Thyroid gland (tissue), 4 donors: Measurements from ENCODE around the gene MINDY4. TPM values are rescaled to one million over a fixed set of nuclear protein-coding genes. Genes with fewer than 3 reads are reported as not detected.

Experiments used
- DNase-seq, 2 donors: peaks; one replicate each; pipeline ENCODE4 v3.0.0-alpha.2; 2019
- H3K27ac ChIP-seq, 3 donors: fragments of 200-600 bp; sonication (generic); 1 replicate in 2 of 3; 2 replicates in 1 of 3; pipeline ENCODE4 v1.5.1; 2016 to 2019; ENCODE audit warnings: mild to moderate bottlenecking in 1 of 3, moderate library complexity in 1 of 3
- H3K27me3 ChIP-seq: fragments of 200-600 bp; sonication (generic); one replicate; pipeline ENCODE4 v1.5.1; 2019
- H3K36me3 ChIP-seq, 2 donors: fragments of 200-600 bp; sonication (generic); one replicate each; pipeline ENCODE4 v1.5.1; 2016 to 2019
- H3K4me1 ChIP-seq, 2 donors: fragments of 200-600 bp; sonication (generic); one replicate each; pipeline ENCODE4 v1.5.1; 2017 to 2019
- H3K4me3 ChIP-seq, 3 donors: fragments of 200-600 bp; sonication (generic); replicated peaks in 1 of 3; 1 replicate in 2 of 3; 2 replicates in 1 of 3; pipeline ENCODE4 v1.5.1; 2016; ENCODE audit warnings: mild to moderate bottlenecking in 1 of 3
- H3K9me3 ChIP-seq: fragments of 200-600 bp; sonication (generic); one replicate; pipeline ENCODE4 v1.5.1; 2017
- CTCF ChIP-seq, 6 experiments: fragments of 200-600 bp in 3 of 6; fragments of 450-650 bp in 3 of 6; sonication (generic) in 3 of 6; IDR thresholded peaks; one replicate each; pipeline ENCODE4 v1.5.1; 2016 to 2019; ENCODE audit warnings: antibody characterized with exemption in 6 of 6, mild to moderate bottlenecking in 2 of 6, inconsistent platforms in 1 of 6, moderate library complexity in 1 of 6
- POLR2A ChIP-seq, 2 donors: fragments of 450-650 bp; IDR thresholded peaks; one replicate each; pipeline ENCODE4 v1.6.1; 2017; ENCODE audit warnings: antibody characterized with exemption in 2 of 2, mild to moderate bottlenecking in 2 of 2, moderate library complexity in 1 of 2
- WGBS, 2 donors: methylation state at CpG; one replicate each; pipeline ENCODE4 v1.1.5; 2017; 5-methylcytosine and 5-hydroxymethylcytosine counted together
- intact Hi-C: fragments of 100-400 bp; cut with DNase I; formaldehyde crosslinking; loops from one replicate; pipeline ENCODE4 v1.15.1; 2023
- total RNA-seq, 4 donors: library from RNA; depleted of rRNA; stranded (reverse); fragments of >200 nt; gene quantifications; one replicate each; pipeline ENCODE4 v1.2.3, GENCODE V29; 2016

MINDY4 gene
- total RNA-seq, 4 donors from 2014 or later, result 17.9 to 33.2 (median 29.7) TPM

DNA sequence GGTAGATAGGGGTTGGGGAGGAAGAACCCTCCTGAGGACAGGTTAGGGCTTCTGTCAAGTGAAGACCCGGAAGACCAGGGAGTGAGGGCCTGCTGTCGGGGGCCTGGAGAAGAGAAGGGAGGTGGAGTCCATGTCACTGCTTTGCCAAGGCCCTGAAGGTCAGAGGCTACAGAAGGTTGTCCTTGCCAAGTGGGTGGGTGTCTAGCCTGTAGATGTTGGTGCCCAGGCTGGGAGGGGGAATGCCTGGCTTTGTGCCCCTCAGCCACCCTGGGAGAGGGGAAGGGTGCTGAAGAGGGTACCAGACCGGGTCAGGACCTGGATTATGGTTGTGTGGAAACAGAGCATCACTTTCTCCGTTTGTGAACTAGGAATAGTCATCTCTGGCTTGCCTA is 73.3 kb downstream of the MINDY4 start:
- Histone ChIP-seq H3K27ac (peak overlapping the region; percentile 90 to 95 (median 92)), H3K9me3 (no peaks in the 10 kb centered on the region), H3K36me3 (no peaks in the 10 kb centered on the region), H3K4me3 (no peak overlapping the region), H3K4me1 (peaks cover 57 to 86% of the 10 kb centered on the region in 2 donors), H3K27me3 (no peaks in the 10 kb centered on the region)
- intact Hi-C loops, result no loop called here
- TF ChIP-seq CTCF (IDR thresholded peaks at IDR 0.05) (no peak), POLR2A (IDR thresholded peaks at IDR 0.05) (no peak)
- WGBS, 2 donors, result 89 to 91% methylated on average over 4 of the region's 4 CpGs
- DNase-seq, result no peak

DNA sequence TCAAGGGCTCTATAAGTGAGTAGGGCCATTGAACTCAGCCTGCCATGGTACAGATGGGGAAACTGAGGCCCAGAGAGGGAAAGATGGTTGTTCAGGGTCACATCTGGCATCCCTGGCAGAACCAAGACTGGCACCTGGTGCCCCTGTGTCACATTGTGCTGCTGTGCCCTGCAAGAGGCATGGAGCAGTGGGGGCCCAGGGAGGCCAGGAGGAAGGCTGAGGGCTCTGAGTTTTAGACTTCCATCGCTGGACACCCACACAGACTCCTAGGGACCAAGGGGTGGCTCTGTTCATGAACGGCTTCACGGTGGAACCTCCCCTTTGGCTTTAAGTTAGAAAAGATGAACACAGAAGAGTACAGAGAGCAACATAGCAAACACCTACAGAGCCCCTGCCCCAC is 73.7 kb downstream of the MINDY4 start:
- no peak for DNase-seq
- H3K4me1 ChIP-seq, result peaks cover 57 to 87% of the 10 kb centered on the region in 2 donors
- intact Hi-C loops, result no loop called here

GRCh38 chr7:30845426-30846135 is 74.4 kb downstream of the MINDY4 start:
- no peak overlapping the region for H3K4me3 ChIP-seq
- no peaks in the 10 kb centered on the region for H3K36me3 ChIP-seq
- peaks cover 57 to 87% of the 10 kb centered on the region in 2 donors for H3K4me1 ChIP-seq
- TF ChIP-seq POLR2A (IDR thresholded peaks at IDR 0.05) (peak in 1 of 2 donors; percentile 39), CTCF (IDR thresholded peaks at IDR 0.05) (no peak)
- no peaks in the 10 kb centered on the region for H3K9me3 ChIP-seq
- H3K27me3 ChIP-seq, result no peaks in the 10 kb centered on the region
- peak; percentile 93 to 94 for DNase-seq
- WGBS, 2 donors, result 16 to 35% methylated on average over 14 to 15 of the region's 15 CpGs
- H3K27ac ChIP-seq, result peak overlapping the region; percentile 90 to 95 (median 92)
- intact Hi-C loops, result no loop called here

More for the DNA sequence above, 73.7 kb downstream of the MINDY4 start:
- no peak overlapping the region for H3K4me3 ChIP-seq
- no peaks in the 10 kb centered on the region for H3K9me3 ChIP-seq
- H3K27me3 ChIP-seq, result no peaks in the 10 kb centered on the region
- no peaks in the 10 kb centered on the region for H3K36me3 ChIP-seq
- WGBS, 2 donors, result 87 to 94% methylated on average over 3 of the region's 3 CpGs
- H3K27ac ChIP-seq, result peak overlapping the region; percentile 90 to 95 (median 92)
- TF ChIP-seq CTCF (IDR thresholded peaks at IDR 0.05) (no peak), POLR2A (IDR thresholded peaks at IDR 0.05) (no peak)

DNA sequence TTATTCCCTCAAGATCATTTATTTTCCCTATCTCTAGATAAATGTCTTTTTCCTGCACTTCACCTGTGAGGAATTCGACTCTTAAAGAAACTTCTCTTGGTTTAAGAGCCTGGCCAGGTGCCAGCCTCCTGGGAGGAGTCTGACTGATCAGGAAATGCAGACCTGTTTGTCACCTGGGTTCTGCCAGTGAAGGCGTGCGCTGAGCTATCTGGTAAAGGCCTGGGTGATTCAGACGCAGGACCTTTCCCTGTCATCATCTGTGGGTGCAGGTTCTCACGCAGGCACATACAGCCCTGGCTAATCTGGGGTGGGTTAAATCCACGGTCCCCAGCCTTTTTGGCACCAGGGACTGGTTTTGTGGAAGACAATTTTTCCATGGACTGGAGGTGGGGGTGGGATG is 75.2 kb downstream of the MINDY4 start:
- intact Hi-C loops, result no loop called here
- H3K9me3 ChIP-seq, result no peaks in the 10 kb centered on the region
- peak; percentile 96 to 98 for DNase-seq
- no peak overlapping the region for H3K4me3 ChIP-seq
- no peaks in the 10 kb centered on the region for H3K27me3 ChIP-seq
- peak overlapping the region; percentile 90 to 95 (median 92) for H3K27ac ChIP-seq
- no peaks in the 10 kb centered on the region for H3K36me3 ChIP-seq
- 55 to 59% methylated on average over 6 of the region's 6 CpGs for WGBS, 2 donors
- TF ChIP-seq CTCF (IDR thresholded peaks at IDR 0.05) (no peak), POLR2A (IDR thresholded peaks at IDR 0.05) (peak in 1 of 2 donors; percentile 34)
- H3K4me1 ChIP-seq, result peaks cover 57 to 80% of the 10 kb centered on the region in 2 donors

GRCh38 chr7:30848121-30848855 is 77.1 kb downstream of the MINDY4 start:
- H3K27ac ChIP-seq, result no peak overlapping the region
- WGBS, 2 donors, result 79 to 85% methylated on average over 7 of the region's 7 CpGs
- intact Hi-C loops, result no loop called here
- no peaks in the 10 kb centered on the region for H3K36me3 ChIP-seq
- no peaks in the 10 kb centered on the region for H3K27me3 ChIP-seq
- H3K4me1 ChIP-seq, result peaks cover 38 to 61% of the 10 kb centered on the region in 2 donors
- no peak for DNase-seq
- TF ChIP-seq POLR2A (IDR thresholded peaks at IDR 0.05) (no peak), CTCF (IDR thresholded peaks at IDR 0.05) (no peak)
- H3K9me3 ChIP-seq, result no peaks in the 10 kb centered on the region
- H3K4me3 ChIP-seq, result no peak overlapping the region
